ENCODE data around the gene FARSA. TPM values are rescaled to one million over a fixed set of nuclear protein-coding genes. Genes with fewer than 3 reads are reported as not detected.

Gene FARSA
- total and polyA plus RNA-seq, 2 of the 13 experiments (the other 11 are each of a cell fraction or from before 2014, with no cell fraction given): 25.9 to 72.0 TPM

- TF ChIP-seq ZNF543 (CRISPR knock-in tag; IDR thresholded peaks at IDR 0.05) (no peak), ZNF879 (CRISPR knock-in tag; IDR thresholded peaks at IDR 0.05) (no peak), KDM3A (CRISPR knock-in tag; IDR thresholded peaks at IDR 0.05; ENCODE audit: low read depth) (no peak), ZNF614 (CRISPR knock-in tag; IDR thresholded peaks at IDR 0.05; ENCODE audit: borderline replicate concordance) (peak; percentile 52; the same call in 1 of the 2 replicates), MTF2 (CRISPR knock-in tag; IDR thresholded peaks at IDR 0.05; ENCODE audit: borderline replicate concordance) (no peak), RNF2 (conservative IDR thresholded peaks at IDR 0.05; ENCODE audit: low read depth) (no peak), ZBTB1 (CRISPR knock-in tag; IDR thresholded peaks at IDR 0.05; ENCODE audit: borderline replicate concordance) (no peak), HNF4G (IDR thresholded peaks at IDR 0.05; ENCODE audit: borderline replicate concordance, low read depth, low read length) (no peak), HNF4G (CRISPR knock-in tag; IDR thresholded peaks at IDR 0.05; ENCODE audit: borderline replicate concordance, low read depth) (peak; percentile 18; the same call in 1 of the 2 replicates), SPEN (CRISPR knock-in tag; IDR thresholded peaks at IDR 0.05; ENCODE audit: low read depth) (no peak), SIN3A (IDR thresholded peaks at IDR 0.05; ENCODE audit: borderline replicate concordance, low read depth, low read length) (no peak), NFE2L1 (CRISPR knock-in tag; IDR thresholded peaks at IDR 0.05; ENCODE audit: borderline replicate concordance) (no peak), GATAD2A (CRISPR knock-in tag; IDR thresholded peaks at IDR 0.05) (0 out of 2 replicates have a peak, but pooled peaks have one; percentile 35), CREB1 (IDR thresholded peaks at IDR 0.05) (no peak), CREB1 (CRISPR knock-in tag; IDR thresholded peaks at IDR 0.05) (no peak), SMYD3 (CRISPR knock-in tag; IDR thresholded peaks at IDR 0.05) (no peak), ZFP62 (CRISPR knock-in tag; IDR thresholded peaks at IDR 0.05) (no peak), ZNF615 (CRISPR knock-in tag; IDR thresholded peaks at IDR 0.05; ENCODE audit: borderline replicate concordance) (no peak), FOXC1 (CRISPR knock-in tag; IDR thresholded peaks at IDR 0.05; ENCODE audit: borderline replicate concordance) (no peak; the same call in 1 of the 2 replicates), ZNF776 (CRISPR knock-in tag; IDR thresholded peaks at IDR 0.05) (no peak), KLF16 (CRISPR knock-in tag; IDR thresholded peaks at IDR 0.05) (0 out of 4 replicates have a peak, but pooled peaks of 1 of the 2 experiments have one; percentile 32), THAP11 (CRISPR knock-in tag; IDR thresholded peaks at IDR 0.05) (peak; percentile 64; the same call in 1 of the 2 replicates), ZMYM4 (CRISPR knock-in tag; IDR thresholded peaks at IDR 0.05) (no peak), KAT7 (CRISPR knock-in tag; IDR thresholded peaks at IDR 0.05; ENCODE audit: borderline replicate concordance) (no peak), NAIF1 (CRISPR knock-in tag; IDR thresholded peaks at IDR 0.05; ENCODE audit: borderline replicate concordance) (no peak), DDIT3 (CRISPR knock-in tag; IDR thresholded peaks at IDR 0.05) (no peak), ATF1 (CRISPR knock-in tag; IDR thresholded peaks at IDR 0.05) (no peak), ZNF468 (CRISPR knock-in tag; IDR thresholded peaks at IDR 0.05) (no peak), ZNF619 (CRISPR knock-in tag; IDR thresholded peaks at IDR 0.05) (0 out of 2 replicates have a peak, but pooled peaks have one; percentile 33), SETDB1 (CRISPR knock-in tag; IDR thresholded peaks at IDR 0.05; ENCODE audit: borderline replicate concordance) (no peak), ZNF674 (CRISPR knock-in tag; IDR thresholded peaks at IDR 0.05; ENCODE audit: low read depth) (no peak), DRAP1 (CRISPR knock-in tag; IDR thresholded peaks at IDR 0.05) (no peak), TBP (CRISPR knock-in tag; IDR thresholded peaks at IDR 0.05) (no peak)
These were observed 31.7 kb upstream of the FARSA start (continued) for GRCh38 chr19:12965017-12965811.

Data from HepG2 (cell line).